Stimulated activated CD4-positive, alpha-beta T cell treated with anti-CD3 and anti-CD28 coated beads, Interleukin-15, amount 100 ng/mL, for 24 hours (primary cell): ENCODE results near the gene RNF114.
"Not testable (repeated sequence)": the region's sequence is repeated elsewhere in the genome, so short reads cannot be mapped to it uniquely, and the experiment has no call there.

Source experiments
- DNase-seq: peaks from one replicate; pipeline ENCODE4 v3.0.0-alpha.2; 2020

RNF114 gene

GRCh38 chr20:49928411-49929141, 7.6 kb upstream of the RNF114 start:
- peak; percentile 86 for DNase-seq

GRCh38 chr20:49929142-49929494, 7.1 kb upstream of the RNF114 start:
- DNase-seq: no peak

GRCh38 chr20:49935746-49936152, 448 bp upstream of the RNF114 start:
- no peak for DNase-seq

GRCh38 chr20:49937027-49937929, 1.1 kb downstream of the RNF114 start:
- no peak for DNase-seq

DNA sequence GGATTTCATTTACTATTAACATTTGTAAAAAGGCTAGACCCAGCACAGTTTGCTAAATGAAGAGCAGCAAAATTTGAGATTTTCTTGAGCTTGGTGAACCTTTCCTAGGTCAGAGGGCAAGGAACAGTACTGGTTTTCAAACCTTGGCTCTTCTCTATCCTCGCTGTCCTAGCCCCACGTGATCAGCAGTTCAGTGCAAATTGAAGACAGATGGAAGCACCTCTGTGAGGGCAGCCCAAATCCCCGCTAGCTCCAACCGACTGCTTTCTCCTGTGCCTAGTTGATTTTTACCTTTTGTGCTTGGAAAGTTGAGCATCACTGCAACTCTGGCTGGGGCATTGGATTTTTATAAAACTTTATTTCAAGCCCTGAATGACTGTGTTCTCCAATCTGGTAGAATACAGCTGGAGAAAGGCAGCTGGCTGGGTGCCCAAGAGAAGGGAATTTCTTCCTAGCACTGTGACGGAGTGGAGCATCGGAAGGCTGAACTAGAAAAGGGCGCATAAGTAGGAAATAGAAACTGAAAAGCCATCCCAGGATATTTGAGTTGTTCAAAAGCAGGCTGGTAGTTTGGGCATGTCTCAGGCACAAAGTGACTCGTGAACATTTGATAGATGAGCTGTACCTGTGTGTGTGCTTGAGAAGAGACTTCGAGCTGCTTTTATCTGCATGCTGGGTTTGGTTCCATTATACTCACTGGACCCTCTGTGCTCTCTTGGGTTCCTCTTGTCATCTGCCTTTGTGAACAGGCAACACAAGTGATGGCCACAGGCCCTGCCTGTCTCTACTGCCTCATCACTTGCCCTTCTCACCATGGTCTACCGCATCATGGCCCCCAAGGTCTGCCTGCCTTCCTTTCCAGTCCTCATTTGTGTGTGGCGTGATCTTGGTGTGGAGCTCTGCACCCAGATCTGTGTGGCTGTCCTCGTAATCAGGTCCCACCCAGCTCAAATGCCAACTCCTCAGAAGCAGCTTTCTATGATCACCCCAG, 2.3 kb downstream of the RNF114 start:
- DNase-seq: no peak

- no peak for DNase-seq
These were observed 5.3 kb downstream of the RNF114 start for GRCh38 chr20:49941456-49941855.

DNA sequence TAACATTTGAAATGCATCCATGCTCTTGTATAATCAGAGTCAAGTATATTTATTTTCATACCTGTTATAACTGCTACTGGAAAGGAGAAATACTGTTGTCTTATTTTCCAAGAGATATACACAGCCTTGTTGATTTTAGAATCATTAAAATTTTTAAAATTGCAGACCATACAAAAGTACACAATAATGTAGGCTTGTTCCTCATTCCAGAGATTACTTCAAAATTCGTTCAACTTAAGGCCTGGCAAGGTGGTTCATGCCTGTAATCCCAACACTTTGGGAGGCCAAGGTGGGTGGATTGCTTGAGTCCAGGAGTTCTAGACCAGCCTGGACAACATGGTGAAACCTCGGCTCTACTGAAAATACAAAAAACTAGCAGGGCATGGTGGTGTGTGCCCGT, 6.1 kb downstream of the RNF114 start:
- no peak for DNase-seq

- DNase-seq: no peak
These were observed 6.7 kb downstream of the RNF114 start for GRCh38 chr20:49942942-49943341.

GRCh38 chr20:49945306-49945700, 9.1 kb downstream of the RNF114 start:
- DNase-seq: no peak

DNA sequence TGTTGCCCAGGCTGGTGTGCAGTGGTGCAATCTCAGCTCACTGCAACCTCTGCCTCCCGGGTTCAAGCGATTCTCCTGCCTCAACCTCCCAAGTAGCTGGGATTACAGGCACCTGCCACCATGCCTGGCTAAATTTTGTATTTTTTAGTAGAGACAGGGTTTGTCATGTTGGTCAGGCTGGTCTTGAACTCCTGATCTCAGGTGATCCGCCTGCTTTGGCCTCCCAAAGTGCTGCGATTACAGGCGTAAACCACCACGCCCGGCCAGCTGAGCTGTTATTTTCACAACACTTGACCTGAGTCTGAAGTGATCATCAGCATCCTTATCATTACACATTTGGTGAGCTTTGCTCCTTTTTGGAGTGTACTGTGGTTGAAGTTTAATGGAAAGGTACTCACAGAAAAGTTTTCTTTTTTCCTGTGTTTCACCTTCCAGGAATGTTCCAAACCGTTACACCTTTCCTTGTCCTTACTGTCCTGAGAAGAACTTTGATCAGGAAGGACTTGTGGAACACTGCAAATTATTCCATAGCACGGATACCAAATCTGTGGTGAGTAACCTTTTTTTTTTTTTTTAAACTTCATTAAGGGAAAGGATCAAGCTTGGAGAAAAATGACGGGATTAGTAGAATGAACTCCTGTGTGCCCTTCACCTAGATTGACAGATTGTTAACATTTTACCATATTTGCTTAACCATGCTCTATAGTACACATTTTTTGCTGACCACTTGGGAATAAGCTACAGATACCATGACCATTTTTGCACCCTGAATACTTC, 9.7 kb downstream of the RNF114 start:
- no peak for DNase-seq

GRCh38 chr20:49948178-49948577, 12.0 kb downstream of the RNF114 start:
- DNase-seq: no peak

- no peak for DNase-seq
These were observed 12.8 kb downstream of the RNF114 start for GRCh38 chr20:49948809-49949507.

DNA sequence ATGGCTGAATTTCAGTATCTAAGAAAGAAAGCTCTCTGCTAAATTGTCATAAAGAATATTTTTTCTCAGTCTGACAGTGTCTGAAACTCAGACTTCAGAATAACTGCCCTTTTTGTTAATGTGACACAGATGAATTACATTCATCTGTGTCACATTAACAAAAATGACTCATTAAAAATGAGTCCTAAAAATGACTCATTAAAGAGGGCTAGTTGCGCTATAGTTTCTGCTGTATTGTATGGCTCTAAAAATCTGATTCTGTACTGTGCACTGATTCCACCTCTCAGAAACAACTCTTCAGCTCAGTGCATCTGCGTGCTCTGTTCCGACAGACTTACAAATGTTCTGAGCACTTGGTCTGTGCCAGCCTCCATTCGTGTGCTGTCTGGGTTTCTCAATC, 15.0 kb downstream of the RNF114 start:
- DNase-seq: no peak

DNA sequence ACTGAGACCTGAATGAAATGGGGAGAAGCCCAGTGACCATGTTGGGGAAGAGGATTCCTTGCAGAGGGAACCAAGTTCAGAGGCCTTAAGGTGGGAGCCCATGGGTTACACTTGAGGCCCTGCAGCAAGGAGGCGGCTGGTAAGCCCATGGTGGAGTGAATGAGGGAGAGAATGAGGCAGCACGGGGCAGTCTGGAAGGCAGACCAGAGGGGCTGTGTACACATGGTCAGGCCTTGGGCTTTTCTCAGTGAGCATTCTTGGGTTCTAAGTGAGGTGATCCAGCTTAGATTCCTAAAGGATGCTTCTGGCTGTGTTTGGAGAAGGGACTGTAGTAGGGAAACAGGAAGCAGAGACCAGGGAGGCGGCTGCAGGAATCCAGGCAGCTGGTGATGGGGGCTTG, 19.0 kb downstream of the RNF114 start:
- DNase-seq: no peak

GRCh38 chr20:49955830-49956396, 19.7 kb downstream of the RNF114 start:
- DNase-seq: not testable (repeated sequence)

- DNase-seq: no peak
These were observed 20.5 kb downstream of the RNF114 start for GRCh38 chr20:49956689-49957088.

DNA sequence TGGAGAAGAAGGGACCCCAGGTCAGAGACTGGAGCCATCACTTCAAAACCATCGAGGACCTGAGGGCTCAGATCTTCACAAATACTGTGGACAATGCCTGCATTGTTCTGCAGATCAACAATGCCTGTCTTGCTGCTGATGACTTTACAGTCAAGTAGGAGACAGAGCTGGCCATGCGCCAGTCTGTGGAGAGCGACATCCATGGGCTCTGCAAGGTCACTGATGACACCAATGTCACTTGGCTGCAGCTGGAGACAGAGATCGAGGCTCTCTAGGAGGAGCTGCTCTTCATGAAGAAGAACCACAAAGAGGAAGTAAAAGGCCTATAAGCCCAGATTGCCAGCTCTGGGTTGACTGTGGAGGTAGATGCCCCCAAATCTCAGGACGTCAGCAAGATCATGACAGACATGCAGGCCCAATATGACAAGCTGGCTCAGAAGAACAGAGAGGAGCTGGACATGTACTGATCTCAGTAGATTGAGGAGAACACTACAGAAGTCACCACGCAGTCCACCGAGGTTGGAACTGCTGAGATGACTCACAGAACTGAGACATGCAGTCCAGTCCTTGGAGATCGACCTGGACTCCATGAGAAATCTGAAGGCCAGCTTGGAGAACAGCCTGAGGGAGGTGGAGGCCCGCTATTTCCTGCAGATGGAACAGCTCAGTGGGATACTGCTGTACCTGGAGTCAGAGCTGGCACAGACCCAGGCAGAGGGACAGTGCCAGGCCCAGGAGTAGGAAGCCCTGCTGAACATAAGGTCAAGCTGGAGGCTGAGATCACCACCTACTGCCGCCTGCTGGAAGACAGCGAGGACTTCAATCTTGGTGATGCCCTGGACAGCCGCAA, 21.1 kb downstream of the RNF114 start:
- DNase-seq: not testable (repeated sequence)

DNA sequence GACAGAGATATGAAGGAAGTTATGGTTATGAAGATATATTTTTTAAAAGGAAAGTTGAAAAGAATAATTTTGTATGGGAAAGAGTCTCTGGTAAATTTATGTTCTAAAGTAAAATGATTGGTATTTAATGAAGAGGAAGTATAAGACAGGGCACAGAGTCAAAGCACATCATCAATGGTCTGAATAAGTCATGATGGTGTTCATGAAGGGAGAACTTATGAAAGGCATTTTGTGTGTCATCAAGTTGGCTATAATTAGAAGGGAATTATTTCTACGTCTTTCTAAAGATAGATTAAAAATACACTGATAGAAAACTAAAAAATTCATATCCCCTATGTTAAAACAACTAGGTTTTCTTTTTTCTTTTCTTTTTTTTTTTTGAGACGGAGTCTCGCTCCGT, 25.2 kb downstream of the RNF114 start:
- no peak for DNase-seq

DNA sequence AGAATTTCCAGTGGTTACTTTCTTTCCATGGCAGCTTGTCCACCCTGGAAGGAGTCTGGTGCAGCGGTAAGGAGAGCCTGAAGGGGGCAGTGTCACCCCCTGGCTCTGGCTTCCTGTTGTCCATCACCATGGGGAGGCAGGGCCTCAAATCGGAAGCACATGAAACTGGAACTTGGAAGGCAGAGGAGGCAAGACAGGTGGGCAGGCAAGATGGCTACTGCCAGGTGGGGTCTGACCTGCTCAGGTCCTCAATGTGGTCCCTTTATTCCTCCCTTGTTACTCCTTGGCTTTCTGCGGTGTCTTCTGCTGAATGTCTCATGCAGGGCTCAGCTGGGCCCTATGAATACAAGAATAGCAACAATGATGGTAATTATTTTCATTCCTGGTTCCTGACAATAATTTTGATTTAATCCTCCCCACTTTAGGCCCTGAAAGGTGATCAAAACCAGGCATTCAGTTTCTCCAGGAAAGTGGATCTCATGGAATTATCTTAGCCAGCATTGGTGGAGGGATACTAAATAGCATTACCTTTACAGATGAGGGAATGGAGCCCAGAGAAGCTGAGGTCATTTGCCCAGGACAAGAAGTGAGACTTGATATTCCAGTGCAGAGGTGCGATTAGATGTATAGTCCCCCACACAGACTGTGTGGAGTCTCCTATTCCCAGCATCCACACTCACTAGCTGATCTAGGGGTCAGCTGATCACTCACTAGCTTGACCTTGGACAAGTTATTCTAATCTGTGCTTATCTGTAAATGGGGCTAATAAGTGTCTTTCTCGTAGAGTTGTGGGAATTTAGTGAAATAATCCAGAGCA, 29.0 kb downstream of the RNF114 start:
- DNase-seq: peak; percentile 39
